Myocyte (in vitro differentiated cells): Measurements from ENCODE around the gene OR51Q1. TPM values are rescaled to one million over a fixed set of nuclear protein-coding genes. Genes with fewer than 3 reads are reported as not detected.

ENCODE experiments used
- DNase-seq: peaks from one replicate; pipeline ENCODE4 v3.0.0-alpha.2; 2012; ENCODE audit warnings: low read depth
- polyA plus RNA-seq: library from polyadenylated mRNA; unstranded; fragments of >200 nt; gene quantifications from one replicate; pipeline ENCODE4 v1.2.1, GENCODE V29; 2012; ENCODE audit warnings: missing spikeins
- total RNA-seq: library from RNA; depleted of rRNA; stranded (reverse); fragments of >200 nt; gene quantifications from 2 replicates; pipeline ENCODE4 v1.2.3, GENCODE V29; 2014

The OR51Q1 gene
- not detected in 2 replicates for total RNA-seq
- 0.06 TPM for polyA plus RNA-seq

- no peak for DNase-seq
Observed at GRCh38 chr11:5421811-5422210, at the start of gene OR51Q1. Gene OR51Q1, plus strand, starts transcription at chr11:5422111. Its CDS starts 90 bp downstream, at chr11:5422201.

GRCh38 chr11:5380740-5381342, 41.1 kb upstream of the OR51Q1 start:
- DNase-seq: peak; percentile 72

- DNase-seq: no peak
Observed at GRCh38 chr11:5383576-5383975, 38.3 kb upstream of the OR51Q1 start, which contains the start of gene OR51M1. Gene OR51M1, plus strand, starts transcription at chr11:5383812. Its CDS starts 5,587 bp downstream, at chr11:5389399.

GRCh38 chr11:5384335-5384734, 37.6 kb upstream of the OR51Q1 start:
- DNase-seq: no peak

- no peak for DNase-seq
Observed at GRCh38 chr11:5390210-5390609, 31.7 kb upstream of the OR51Q1 start.

GRCh38 chr11:5394091-5394490, 27.8 kb upstream of the OR51Q1 start:
- no peak for DNase-seq

GRCh38 chr11:5398936-5399335, 23.0 kb upstream of the OR51Q1 start:
- DNase-seq: no peak

GRCh38 chr11:5405173-5405572, 16.7 kb upstream of the OR51Q1 start:
- DNase-seq: no peak

GRCh38 chr11:5420993-5421392, 918 bp upstream of the OR51Q1 start:
- DNase-seq: no peak

GRCh38 chr11:5423131-5423530, 1.2 kb downstream of the OR51Q1 start:
- DNase-seq: no peak

- no peak for DNase-seq
Observed at GRCh38 chr11:5441414-5441813, 19.5 kb downstream of the OR51Q1 start, which contains the start of gene OR51I1. Gene OR51I1, minus strand, starts transcription at chr11:5441514. Its CDS starts 0 bp downstream, at chr11:5441514.

GRCh38 chr11:5443835-5444393, 22.0 kb downstream of the OR51Q1 start:
- no peak for DNase-seq

- no peak for DNase-seq
Observed at GRCh38 chr11:5449023-5449422, 27.1 kb downstream of the OR51Q1 start, which contains the start of gene OR51I2. Gene OR51I2, plus strand, starts transcription at chr11:5449323. Its CDS starts 4,166 bp downstream, at chr11:5453489.

- DNase-seq: no peak
Observed at GRCh38 chr11:5449432-5449831, 27.5 kb downstream of the OR51Q1 start.

- DNase-seq: no peak
Observed at GRCh38 chr11:5460983-5461621, 39.2 kb downstream of the OR51Q1 start.

GRCh38 chr11:5467527-5467926, 45.6 kb downstream of the OR51Q1 start:
- no peak for DNase-seq

Other genes with a start within 250 kb of the OR51Q1 start
- not detected in 2 replicates for gene OR51V1, start 221.4 kb upstream of the OR51Q1 start, total RNA-seq
- not detected in 2 replicates for gene HBB, start 195.0 kb upstream of the OR51Q1 start, total RNA-seq
- gene HBD, start 187.6 kb upstream of the OR51Q1 start, total RNA-seq: not detected in 2 replicates
- not detected in 2 replicates for gene HBG1, start 172.3 kb upstream of the OR51Q1 start, total RNA-seq
- not detected in 2 replicates for gene HBG2, start 167.3 kb upstream of the OR51Q1 start, total RNA-seq
- gene HBE1, start 152.2 kb upstream of the OR51Q1 start, total RNA-seq: not detected in 2 replicates
- gene OR51B4, start 120.2 kb upstream of the OR51Q1 start, total RNA-seq: not detected in 2 replicates
- gene OR51B2, start 97.8 kb upstream of the OR51Q1 start, total RNA-seq: 0.80 TPM in 1 of 2 replicates, not detected in the other
- gene OR51B5, start 78.6 kb upstream of the OR51Q1 start, total RNA-seq: 0.21 and 0.29 TPM in 2 replicates
- gene OR51B6, start 70.6 kb upstream of the OR51Q1 start, total RNA-seq: not detected in 2 replicates
- not detected in 2 replicates for gene OR51M1, start 38.3 kb upstream of the OR51Q1 start, total RNA-seq
- not detected in 2 replicates for gene OR51I1, start 19.4 kb downstream of the OR51Q1 start, total RNA-seq
- gene OR51I2, start 27.2 kb downstream of the OR51Q1 start, total RNA-seq: not detected in 2 replicates
- not detected in 2 replicates for gene OR52D1, start 66.6 kb downstream of the OR51Q1 start, total RNA-seq
- gene UBQLN3, start 87.8 kb downstream of the OR51Q1 start, total RNA-seq: 0.05 and 0.16 TPM in 2 replicates
- 0.32 and 0.42 TPM in 2 replicates for gene UBQLNL, start 94.6 kb downstream of the OR51Q1 start, total RNA-seq
- gene OR52H1, start 126.4 kb downstream of the OR51Q1 start, total RNA-seq: not detected in 2 replicates
- gene OR52B6, start 158.8 kb downstream of the OR51Q1 start, total RNA-seq: not detected in 2 replicates
- 0.31 and 0.40 TPM in 2 replicates for gene TRIM6, start 174.5 kb downstream of the OR51Q1 start, total RNA-seq
- 2.7 and 4.4 TPM in 2 replicates for gene TRIM34, start 202.9 kb downstream of the OR51Q1 start, total RNA-seq